Measurements from ENCODE around the gene TAL1. TPM values are rescaled to one million over a fixed set of nuclear protein-coding genes. Genes with fewer than 3 reads are reported as not detected.

Gene TAL1
- total RNA-seq, 4 donors from 2014 or later = 0.59 to 1.6 (median 0.70) TPM

- no peaks in the 10 kb centered on the region for H3K9me3 ChIP-seq
- no peak overlapping the region for H3K4me3 ChIP-seq
- TF ChIP-seq CTCF (IDR thresholded peaks at IDR 0.05 in 4 of 5, conservative IDR thresholded peaks at IDR 0.05 in 1 of 5) (no peak), POLR2A (IDR thresholded peaks at IDR 0.05) (no peak)
- intact Hi-C loops (cut with DNase I; ENCODE audit: low total_unique reads) (no loop called here), in situ Hi-C loops (cut with MboI; ENCODE audit: low sequenced_read_pairs in 4 of 4) (loop anchor here (25.0 kb wide), 4 partner anchors 149 to 524 kb away; partner anchors contain the start of genes CMPK1 (in 2 of the 4), FOXD2 (in 1 of the 4) and FOXE3 (in 1 of the 4))
- DNase-seq = no peak
- no peaks in the 10 kb centered on the region for H3K36me3 ChIP-seq
- no peak for ATAC-seq
- no peaks in the 10 kb centered on the region for H3K27me3 ChIP-seq
- peaks cover 7 to 11% of the 10 kb centered on the region in 2 donors for H3K4me1 ChIP-seq
- no peak overlapping the region for H3K27ac ChIP-seq
Measured at GRCh38 chr1:47187926-47188250, 44.1 kb downstream of the TAL1 start.

- Histone ChIP-seq H3K4me3 (no peak overlapping the region), H3K27ac (no peak overlapping the region), H3K9me3 (no peaks in the 10 kb centered on the region), H3K27me3 (no peaks in the 10 kb centered on the region), H3K36me3 (no peaks in the 10 kb centered on the region), H3K4me1 (peaks cover 7 to 8% of the 10 kb centered on the region in 2 donors)
- DNase-seq (no peak), ATAC-seq (no peak)
- TF ChIP-seq CTCF (IDR thresholded peaks at IDR 0.05 in 4 of 5, conservative IDR thresholded peaks at IDR 0.05 in 1 of 5) = no peak
- no peak for TF ChIP-seq POLR2A (IDR thresholded peaks at IDR 0.05)
- in situ Hi-C loops (cut with MboI; ENCODE audit: low sequenced_read_pairs in 4 of 4) (loop anchor here (25.0 kb wide), 4 partner anchors 150 to 525 kb away; partner anchors contain the start of genes CMPK1 (in 2 of the 4), FOXD2 (in 1 of the 4) and FOXE3 (in 1 of the 4)), intact Hi-C loops (cut with DNase I; ENCODE audit: low total_unique reads) (no loop called here)
Measured at GRCh38 chr1:47187231-47187925, 44.6 kb downstream of the TAL1 start.

GRCh38 chr1:47186267-47187185 lies 45.5 kb downstream of the TAL1 start:
- ATAC-seq (no peak), DNase-seq (no peak)
- no peak overlapping the region for H3K4me3 ChIP-seq
- intact Hi-C loops (cut with DNase I; ENCODE audit: low total_unique reads) (no loop called here), in situ Hi-C loops (cut with MboI; ENCODE audit: low sequenced_read_pairs in 4 of 4) (loop anchor here (25.0 kb wide), 4 partner anchors 151 to 526 kb away; partner anchors contain the start of genes CMPK1 (in 2 of the 4), FOXD2 (in 1 of the 4) and FOXE3 (in 1 of the 4))
- TF ChIP-seq POLR2A (IDR thresholded peaks at IDR 0.05) (no peak), CTCF (IDR thresholded peaks at IDR 0.05 in 4 of 5, conservative IDR thresholded peaks at IDR 0.05 in 1 of 5) (no peak)
- no peaks in the 10 kb centered on the region for H3K36me3 ChIP-seq
- peaks cover 7 to 8% of the 10 kb centered on the region in 2 donors for H3K4me1 ChIP-seq
- no peak overlapping the region for H3K27ac ChIP-seq
- H3K27me3 ChIP-seq = peaks cover 0 to 1% (median 0%) of the 10 kb centered on the region in 3 donors
- no peaks in the 10 kb centered on the region for H3K9me3 ChIP-seq

GRCh38 chr1:47184822-47185677 lies 47.0 kb downstream of the TAL1 start:
- in situ Hi-C loops (cut with MboI; ENCODE audit: low sequenced_read_pairs in 4 of 4) (loop anchor here (25.0 kb wide), 4 partner anchors 152 to 527 kb away; partner anchors contain the start of genes CMPK1 (in 2 of the 4), FOXD2 (in 1 of the 4) and FOXE3 (in 1 of the 4)), intact Hi-C loops (cut with DNase I; ENCODE audit: low total_unique reads) (no loop called here)
- TF ChIP-seq CTCF (IDR thresholded peaks at IDR 0.05 in 4 of 5, conservative IDR thresholded peaks at IDR 0.05 in 1 of 5) (no peak), POLR2A (IDR thresholded peaks at IDR 0.05) (no peak)
- Histone ChIP-seq H3K27me3 (peaks cover 0 to 9% (median 5%) of the 10 kb centered on the region in 3 donors), H3K4me1 (peaks cover 0 to 5% of the 10 kb centered on the region in 2 donors), H3K36me3 (no peaks in the 10 kb centered on the region), H3K27ac (no peak overlapping the region), H3K4me3 (no peak overlapping the region), H3K9me3 (no peaks in the 10 kb centered on the region)
- no peak for ATAC-seq
- DNase-seq = no peak

All from gastrocnemius medialis (tissue), 4 donors.